Caco-2 (cell line): Measurements from ENCODE around the gene LRP1B. TPM values are rescaled to one million over a fixed set of nuclear protein-coding genes. Genes with fewer than 3 reads are reported as not detected.

Experiments used
- BruUV-seq: library from RNA; stranded (reverse); fragments of 400-500 nt; replicated peaks from 2 replicates; lab custom pipeline; 2021; lab: Mats Ljungman, UMichigan
- CTCF ChIA-PET: fragments of 300-600 bp; sonication (Branson Sonifier 250); formaldehyde crosslinking; loops from one replicate; lab custom pipeline; 2022; ENCODE audit warnings: antibody characterized with exemption; lab: Charles Lee
- POLR2A ChIA-PET: fragments of 300-600 bp; sonication (Branson Sonifier 250); formaldehyde crosslinking; loops from one replicate; lab custom pipeline; 2022; ENCODE audit warnings: antibody characterized with exemption; lab: Charles Lee
- DNase-seq, 2 experiments: peaks; one replicate each; pipeline versions ENCODE4 v3.0.0 to v3.0.0-alpha.2; 2020 to 2022
- H3K27me3 ChIP-seq: replicated peaks from 2 replicates; pipeline ENCODE4 v1.6.0; 2011; ENCODE audit warnings: low read length; ENCODE audit not compliant: control insufficient read depth, insufficient read depth
- H3K36me3 ChIP-seq: 2 replicates; pipeline ENCODE4 v1.5.1; 2011; ENCODE audit warnings: low read length; ENCODE audit not compliant: control insufficient read depth, insufficient read depth
- H3K4me1 ChIP-seq: fragments of 250-450 bp; sonication (Bioruptor Pico); 2 replicates; pipeline ENCODE4 v1.5.1; 2020; ENCODE audit warnings: mild to moderate bottlenecking
- H3K4me3 ChIP-seq: 2 replicates; pipeline ENCODE4 v1.5.1; 2011; ENCODE audit warnings: low read depth, mild to moderate bottlenecking, control low read depth, low read length
- H3K9me3 ChIP-seq: fragments of 250-450 bp; sonication (Bioruptor Pico); 2 replicates; pipeline ENCODE4 v1.5.1; 2020; ENCODE audit warnings: mild to moderate bottlenecking, moderate library complexity
- H3K27ac Mint-ChIP-seq: one replicate; pipeline ENCODE4 v1.8.0; 2022; ENCODE audit warnings: mixed read lengths; ENCODE audit not compliant: unreplicated experiment
- H3K27me3 Mint-ChIP-seq: one replicate; pipeline ENCODE4 v1.8.0; 2022; ENCODE audit warnings: mixed read lengths; ENCODE audit not compliant: insufficient read depth, unreplicated experiment
- H3K36me3 Mint-ChIP-seq: one replicate; pipeline ENCODE4 v1.8.0; 2022; ENCODE audit warnings: mild to moderate bottlenecking, mixed read lengths; ENCODE audit not compliant: insufficient read depth, unreplicated experiment
- H3K4me1 Mint-ChIP-seq: one replicate; pipeline ENCODE4 v1.8.0; 2022; ENCODE audit warnings: low read depth, mixed read lengths; ENCODE audit not compliant: unreplicated experiment
- H3K4me3 Mint-ChIP-seq: one replicate; pipeline ENCODE4 v1.8.0; 2022; ENCODE audit warnings: mild to moderate bottlenecking, moderate library complexity, mixed read lengths; ENCODE audit not compliant: unreplicated experiment
- H3K9me3 Mint-ChIP-seq: one replicate; pipeline ENCODE4 v1.8.0; 2022; ENCODE audit warnings: mixed read lengths; ENCODE audit not compliant: unreplicated experiment
- intact Hi-C: fragments of 100-400 bp; cut with micrococcal nuclease; formaldehyde crosslinking; loops from one replicate; pipeline ENCODE4 v1.10.0; 2022; ENCODE audit not compliant: unreplicated experiment
- total RNA-seq: library from RNA; stranded (reverse); gene quantifications from 2 replicates; pipeline ENCODE4 v1.2.3, GENCODE V29; 2022
- TF ChIP-seq, protein P1 (sequence below), 2 experiments: fragments of 200-600 bp in 1 of 2; IDR thresholded peaks; 1 replicate in 1 of 2; 2 replicates in 1 of 2; pipeline versions ENCODE4 v1.5.1 to v1.8.0; 2011 to 2022; ENCODE audit warnings: antibody characterized with exemption in 1 of 2, control low read depth in 1 of 2, inconsistent platforms in 1 of 2, low read depth in 1 of 2, low read length in 1 of 2, mild to moderate bottlenecking in 1 of 2, moderate library complexity in 1 of 2; ENCODE audit not compliant: insufficient read depth in 1 of 2, severe bottlenecking in 1 of 2, unreplicated experiment in 1 of 2

Gene LRP1B
- total RNA-seq, 1 experiment from 2014 or later = not detected

DNA sequence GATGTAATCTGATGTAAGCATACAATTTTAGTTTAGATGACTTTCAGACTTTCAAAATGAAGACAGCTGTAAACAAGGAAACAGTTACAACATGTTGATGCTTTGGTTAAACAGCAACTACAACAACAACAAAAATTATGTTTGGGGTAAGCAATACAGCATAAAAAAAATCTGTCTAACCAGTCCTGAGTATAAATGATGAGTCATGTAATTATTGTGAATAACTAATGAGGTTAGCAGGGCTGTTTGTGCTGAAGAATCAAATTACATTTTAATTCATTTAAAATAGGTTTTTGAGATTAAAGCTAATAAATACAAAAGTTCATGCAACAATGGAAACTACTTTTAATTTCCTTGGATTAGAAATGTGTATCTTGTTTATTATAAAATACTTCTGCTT lies 266.9 kb downstream of the LRP1B start:
- H3K27me3 Mint-ChIP-seq = peaks cover 4% of the 10 kb centered on the region
- no peak for DNase-seq
- H3K36me3 ChIP-seq = no peaks in the 10 kb centered on the region
- no peaks in the 10 kb centered on the region for H3K36me3 Mint-ChIP-seq
- H3K4me1 ChIP-seq = no peaks in the 10 kb centered on the region
- intact Hi-C loops = no loop called here
- BruUV-seq = no TSS peak
- no peak overlapping the region for H3K27ac Mint-ChIP-seq
- TF ChIP-seq, protein P1, sequence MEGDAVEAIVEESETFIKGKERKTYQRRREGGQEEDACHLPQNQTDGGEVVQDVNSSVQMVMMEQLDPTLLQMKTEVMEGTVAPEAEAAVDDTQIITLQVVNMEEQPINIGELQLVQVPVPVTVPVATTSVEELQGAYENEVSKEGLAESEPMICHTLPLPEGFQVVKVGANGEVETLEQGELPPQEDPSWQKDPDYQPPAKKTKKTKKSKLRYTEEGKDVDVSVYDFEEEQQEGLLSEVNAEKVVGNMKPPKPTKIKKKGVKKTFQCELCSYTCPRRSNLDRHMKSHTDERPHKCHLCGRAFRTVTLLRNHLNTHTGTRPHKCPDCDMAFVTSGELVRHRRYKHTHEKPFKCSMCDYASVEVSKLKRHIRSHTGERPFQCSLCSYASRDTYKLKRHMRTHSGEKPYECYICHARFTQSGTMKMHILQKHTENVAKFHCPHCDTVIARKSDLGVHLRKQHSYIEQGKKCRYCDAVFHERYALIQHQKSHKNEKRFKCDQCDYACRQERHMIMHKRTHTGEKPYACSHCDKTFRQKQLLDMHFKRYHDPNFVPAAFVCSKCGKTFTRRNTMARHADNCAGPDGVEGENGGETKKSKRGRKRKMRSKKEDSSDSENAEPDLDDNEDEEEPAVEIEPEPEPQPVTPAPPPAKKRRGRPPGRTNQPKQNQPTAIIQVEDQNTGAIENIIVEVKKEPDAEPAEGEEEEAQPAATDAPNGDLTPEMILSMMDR (IDR thresholded peaks at IDR 0.05; ENCODE audit: insufficient read depth in 1 of 2, low read depth in 1 of 2, low read length in 1 of 2, severe bottlenecking in 1 of 2, unreplicated experiment in 1 of 2) = no peak
- H3K9me3 ChIP-seq = no peaks in the 10 kb centered on the region
- no peak overlapping the region for H3K4me3 Mint-ChIP-seq
- no peaks in the 10 kb centered on the region for H3K27me3 ChIP-seq
- POLR2A ChIA-PET = no interaction called here
- no peaks in the 10 kb centered on the region for H3K9me3 Mint-ChIP-seq
- no peaks in the 10 kb centered on the region for H3K4me1 Mint-ChIP-seq
- H3K4me3 ChIP-seq = no peak overlapping the region
- CTCF ChIA-PET = no interaction called here

DNA sequence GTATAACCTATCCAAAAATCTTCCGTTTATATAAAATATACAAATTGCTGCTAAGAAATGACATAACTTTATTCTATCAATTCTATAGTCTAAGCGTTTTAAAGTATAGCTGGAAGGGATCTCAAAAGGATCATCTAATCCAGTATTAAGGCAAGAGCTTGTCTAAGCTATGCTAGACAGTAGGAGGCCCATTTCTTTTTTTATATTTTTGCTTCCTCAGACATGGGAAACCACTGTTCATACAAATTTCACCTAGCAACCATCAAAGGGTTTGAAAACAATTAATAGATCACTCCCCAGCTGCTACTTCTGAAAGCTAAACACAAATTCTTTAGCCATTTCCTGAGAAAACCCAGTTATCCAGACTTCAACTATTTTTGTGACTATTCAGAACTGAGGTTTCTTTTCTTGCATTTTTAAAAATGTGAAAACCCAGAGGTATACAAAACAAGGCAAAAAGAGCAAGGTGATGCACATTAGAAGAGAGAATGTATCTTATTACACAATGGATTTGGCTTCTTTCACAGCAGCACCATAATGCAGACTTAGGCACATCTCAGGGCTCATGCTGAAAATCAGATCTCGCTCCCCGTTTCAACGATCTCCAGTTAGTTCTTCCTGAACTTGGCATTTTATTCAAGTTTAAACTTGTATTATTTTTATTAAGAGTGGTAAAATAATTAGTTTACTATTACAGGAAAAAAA lies 274.4 kb downstream of the LRP1B start:
- no TSS peak for BruUV-seq
- H3K9me3 ChIP-seq = no peaks in the 10 kb centered on the region
- intact Hi-C loops = no loop called here
- H3K9me3 Mint-ChIP-seq = no peaks in the 10 kb centered on the region
- DNase-seq = no peak
- H3K27me3 ChIP-seq = no peaks in the 10 kb centered on the region
- ChIA-PET CTCF (no interaction called here), POLR2A (no interaction called here)
- H3K4me3 Mint-ChIP-seq = no peak overlapping the region
- H3K27me3 Mint-ChIP-seq = peaks cover 4% of the 10 kb centered on the region
- no peaks in the 10 kb centered on the region for H3K36me3 Mint-ChIP-seq
- no peaks in the 10 kb centered on the region for H3K4me1 ChIP-seq
- no peak overlapping the region for H3K4me3 ChIP-seq
- H3K36me3 ChIP-seq = no peaks in the 10 kb centered on the region
- H3K4me1 Mint-ChIP-seq = no peaks in the 10 kb centered on the region
- no peak overlapping the region for H3K27ac Mint-ChIP-seq
- TF ChIP-seq, protein P1 (IDR thresholded peaks at IDR 0.05; ENCODE audit: insufficient read depth in 1 of 2, low read depth in 1 of 2, low read length in 1 of 2, severe bottlenecking in 1 of 2, unreplicated experiment in 1 of 2) = no peak

DNA sequence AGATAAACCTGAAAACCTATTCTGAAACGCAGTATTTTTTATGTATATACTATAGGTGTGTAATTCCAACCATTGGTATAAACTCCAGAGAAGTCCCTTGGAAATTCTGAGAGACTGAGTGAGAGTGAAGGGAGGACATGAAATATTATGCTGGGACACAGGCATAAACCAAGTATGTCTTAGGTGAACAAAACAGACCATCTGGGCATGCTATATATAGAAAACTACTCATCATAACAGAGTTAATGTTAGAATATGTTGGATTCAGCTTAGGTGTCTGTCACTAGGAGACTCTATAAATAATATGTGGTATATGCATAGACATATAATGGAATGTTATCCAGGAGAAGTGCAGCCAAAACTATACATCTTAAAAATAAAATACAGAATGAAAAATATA lies 282.6 kb downstream of the LRP1B start:
- H3K27ac Mint-ChIP-seq = no peak overlapping the region
- H3K4me3 ChIP-seq = no peak overlapping the region
- TF ChIP-seq, protein P1 (IDR thresholded peaks at IDR 0.05; ENCODE audit: insufficient read depth in 1 of 2, low read depth in 1 of 2, low read length in 1 of 2, severe bottlenecking in 1 of 2, unreplicated experiment in 1 of 2) = no peak
- ChIA-PET CTCF (no interaction called here), POLR2A (no interaction called here)
- H3K4me1 Mint-ChIP-seq = no peaks in the 10 kb centered on the region
- DNase-seq = no peak
- BruUV-seq = no TSS peak
- H3K36me3 ChIP-seq = no peaks in the 10 kb centered on the region
- intact Hi-C loops = no loop called here
- no peaks in the 10 kb centered on the region for H3K27me3 ChIP-seq
- no peak overlapping the region for H3K4me3 Mint-ChIP-seq
- no peaks in the 10 kb centered on the region for H3K4me1 ChIP-seq
- H3K9me3 Mint-ChIP-seq = no peaks in the 10 kb centered on the region
- H3K9me3 ChIP-seq = no peaks in the 10 kb centered on the region
- no peaks in the 10 kb centered on the region for H3K36me3 Mint-ChIP-seq
- H3K27me3 Mint-ChIP-seq = no peaks in the 10 kb centered on the region
